Activated CD8-positive, alpha-beta T cell treated with anti-CD3 and anti-CD28 coated beads, Interleukin-2, amount 10 ng/mL, durations not matched to agents 7 days and 5 days (primary cell): Measurements from ENCODE around the gene USP13. TPM values are rescaled to one million over a fixed set of nuclear protein-coding genes. Genes with fewer than 3 reads are reported as not detected.
"Not testable (repeated sequence)": the region's sequence is repeated elsewhere in the genome, so short reads cannot be mapped to it uniquely, and the experiment has no call there.

Source experiments
- ATAC-seq: fragments of 150-1000 bp; cut with Tn5 transposase; one replicate; pipeline ENCODE4 v1.10.0; 2021; ENCODE audit warnings: moderate library complexity
- CTCF ChIA-PET: fragments of 350-600 bp; sonication (Branson Sonifier 250); formaldehyde crosslinking; loops from one replicate; lab custom pipeline; 2021; ENCODE audit warnings: antibody characterized with exemption; lab: Charles Lee
- POLR2A ChIA-PET: fragments of 350-600 bp; sonication (Branson Sonifier 250); formaldehyde crosslinking; loops from one replicate; lab custom pipeline; 2021; ENCODE audit warnings: antibody characterized with exemption; lab: Charles Lee
- DNase-seq: peaks from one replicate; pipeline ENCODE4 v3.0.0-alpha.2; 2020
- H3K27ac Mint-ChIP-seq: one replicate; pipeline ENCODE4 v1.8.0; 2021; ENCODE audit warnings: mild to moderate bottlenecking, mixed read lengths
- H3K27me3 Mint-ChIP-seq: one replicate; pipeline ENCODE4 v1.8.0; 2021; ENCODE audit warnings: low read depth, mixed read lengths
- H3K36me3 Mint-ChIP-seq: one replicate; pipeline ENCODE4 v1.8.0; 2021; ENCODE audit warnings: low read depth, mixed read lengths
- H3K4me1 Mint-ChIP-seq: one replicate; pipeline ENCODE4 v1.8.0; 2021; ENCODE audit warnings: low read depth, mixed read lengths
- H3K4me3 Mint-ChIP-seq: one replicate; pipeline ENCODE4 v1.8.0; 2021; ENCODE audit warnings: mild to moderate bottlenecking, mixed read lengths
- H3K9me3 Mint-ChIP-seq: one replicate; pipeline ENCODE4 v1.8.0; 2022; ENCODE audit warnings: mixed read lengths; ENCODE audit not compliant: insufficient read depth
- total RNA-seq, 2 experiments: library from RNA; stranded (reverse); gene quantifications; one replicate each; pipeline ENCODE4 v1.2.3, GENCODE V29; 2021

Gene USP13
- total RNA-seq, 2 experiments from 2014 or later, result 9.6 to 10.5 TPM

GRCh38 chr3:179681492-179682263, 28.8 kb downstream of the USP13 start:
- Mint-ChIP-seq H3K4me3 (no peak overlapping the region), H3K9me3 (no peaks in the 10 kb centered on the region), H3K36me3 (peaks cover 5% of the 10 kb centered on the region), H3K27me3 (no peaks in the 10 kb centered on the region), H3K27ac (no peak overlapping the region), H3K4me1 (no peaks in the 10 kb centered on the region)
- CTCF ChIA-PET, result no interaction called here
- ATAC-seq (no peak), DNase-seq (no peak)
- POLR2A ChIA-PET, result no interaction called here

- no peak for DNase-seq
- ChIA-PET POLR2A (no interaction called here), CTCF (no interaction called here)
- ATAC-seq, result no peak
- Mint-ChIP-seq H3K36me3 (peaks cover 5% of the 10 kb centered on the region), H3K4me3 (no peak overlapping the region), H3K27me3 (no peaks in the 10 kb centered on the region), H3K4me1 (no peaks in the 10 kb centered on the region), H3K9me3 (no peaks in the 10 kb centered on the region), H3K27ac (no peak overlapping the region)
These were observed 29.7 kb downstream of the USP13 start for GRCh38 chr3:179682426-179683080.

- ATAC-seq, H3K4me1 Mint-ChIP-seq, H3K36me3 Mint-ChIP-seq, DNase-seq, H3K27me3 Mint-ChIP-seq, POLR2A ChIA-PET, CTCF ChIA-PET, H3K27ac Mint-ChIP-seq, H3K9me3 Mint-ChIP-seq, H3K4me3 Mint-ChIP-seq: not testable (repeated sequence)
These were observed 30.4 kb downstream of the USP13 start for GRCh38 chr3:179683286-179683685.

GRCh38 chr3:179687967-179688535, 35.2 kb downstream of the USP13 start:
- no peaks in the 10 kb centered on the region for H3K27me3 Mint-ChIP-seq
- ChIA-PET POLR2A (no interaction called here), CTCF (no interaction called here)
- no peaks in the 10 kb centered on the region for H3K4me1 Mint-ChIP-seq
- ATAC-seq (no peak), DNase-seq (no peak)
- no peak overlapping the region for H3K4me3 Mint-ChIP-seq
- H3K36me3 Mint-ChIP-seq, result peaks cover 5% of the 10 kb centered on the region
- H3K9me3 Mint-ChIP-seq, result no peaks in the 10 kb centered on the region
- no peak overlapping the region for H3K27ac Mint-ChIP-seq

GRCh38 chr3:179688850-179689249, 36.0 kb downstream of the USP13 start:
- H3K27ac Mint-ChIP-seq, result no peak overlapping the region
- no peak for ATAC-seq
- no peaks in the 10 kb centered on the region for H3K4me1 Mint-ChIP-seq
- no peak overlapping the region for H3K4me3 Mint-ChIP-seq
- no peak for DNase-seq
- H3K36me3 Mint-ChIP-seq, result peaks cover 3% of the 10 kb centered on the region
- POLR2A ChIA-PET, result no interaction called here
- CTCF ChIA-PET, result no interaction called here
- H3K27me3 Mint-ChIP-seq, result no peaks in the 10 kb centered on the region
- no peaks in the 10 kb centered on the region for H3K9me3 Mint-ChIP-seq

- H3K27me3 Mint-ChIP-seq, result no peaks in the 10 kb centered on the region
- ChIA-PET POLR2A (interaction anchor here (0.7 kb wide), 1 partner anchor 90 kb away, joined by 4 read pairs; no protein-coding TSS in a partner anchor), CTCF (no interaction called here)
- peaks cover under 1% of the 10 kb centered on the region for H3K4me1 Mint-ChIP-seq
- no peaks in the 10 kb centered on the region for H3K9me3 Mint-ChIP-seq
- ATAC-seq (no peak), DNase-seq (no peak)
- peaks cover 3% of the 10 kb centered on the region for H3K36me3 Mint-ChIP-seq
- H3K4me3 Mint-ChIP-seq, result no peak overlapping the region
- no peak overlapping the region for H3K27ac Mint-ChIP-seq
These were observed 41.9 kb downstream of the USP13 start for GRCh38 chr3:179694731-179695130.

GRCh38 chr3:179695672-179696313, 43.0 kb downstream of the USP13 start:
- Mint-ChIP-seq H3K27ac (no peak overlapping the region), H3K4me3 (no peak overlapping the region)
- CTCF ChIA-PET, result no interaction called here

GRCh38 chr3:179697736-179698332, 45.0 kb downstream of the USP13 start:
- Mint-ChIP-seq H3K27me3 (no peaks in the 10 kb centered on the region), H3K4me3 (no peak overlapping the region), H3K4me1 (peaks cover 2% of the 10 kb centered on the region), H3K9me3 (no peaks in the 10 kb centered on the region), H3K36me3 (peaks cover 3% of the 10 kb centered on the region), H3K27ac (no peak overlapping the region)
- DNase-seq, result no peak
- POLR2A ChIA-PET, result no interaction called here
- CTCF ChIA-PET, result no interaction called here
- ATAC-seq, result no peak

More at GRCh38 chr3:179695672-179696313, 43.0 kb downstream of the USP13 start:
- POLR2A ChIA-PET, result interaction anchor here (0.7 kb wide), 1 partner anchor 89 kb away, joined by 4 read pairs; no protein-coding TSS in a partner anchor
- H3K36me3 Mint-ChIP-seq, result peaks cover 3% of the 10 kb centered on the region
- DNase-seq (no peak), ATAC-seq (no peak)
- H3K9me3 Mint-ChIP-seq, result no peaks in the 10 kb centered on the region
- peaks cover 2% of the 10 kb centered on the region for H3K4me1 Mint-ChIP-seq
- H3K27me3 Mint-ChIP-seq, result no peaks in the 10 kb centered on the region

GRCh38 chr3:179700716-179701115, 47.9 kb downstream of the USP13 start:
- Mint-ChIP-seq H3K27ac (no peak overlapping the region), H3K4me1 (peaks cover 2% of the 10 kb centered on the region), H3K9me3 (no peaks in the 10 kb centered on the region), H3K27me3 (no peaks in the 10 kb centered on the region), H3K4me3 (no peak overlapping the region), H3K36me3 (no peaks in the 10 kb centered on the region)
- no peak for ATAC-seq
- ChIA-PET CTCF (no interaction called here), POLR2A (no interaction called here)
- no peak for DNase-seq

- Mint-ChIP-seq H3K27ac (no peak overlapping the region), H3K4me1 (peaks cover 2% of the 10 kb centered on the region), H3K36me3 (no peaks in the 10 kb centered on the region), H3K27me3 (no peaks in the 10 kb centered on the region), H3K4me3 (no peak overlapping the region), H3K9me3 (no peaks in the 10 kb centered on the region)
- no peak for ATAC-seq
- POLR2A ChIA-PET, result interaction anchor here (0.7 kb wide), 1 partner anchor 15 kb away, joined by 3 read pairs; no protein-coding TSS in a partner anchor
- CTCF ChIA-PET, result no interaction called here
- DNase-seq, result no peak
These were observed 48.5 kb downstream of the USP13 start for GRCh38 chr3:179701176-179701827.

- no peak overlapping the region for H3K4me3 Mint-ChIP-seq
- ATAC-seq (no peak), DNase-seq (no peak)
- no peaks in the 10 kb centered on the region for H3K9me3 Mint-ChIP-seq
- CTCF ChIA-PET, result no interaction called here
- POLR2A ChIA-PET, result no interaction called here
- peaks cover 2% of the 10 kb centered on the region for H3K4me1 Mint-ChIP-seq
- H3K36me3 Mint-ChIP-seq, result no peaks in the 10 kb centered on the region
- no peaks in the 10 kb centered on the region for H3K27me3 Mint-ChIP-seq
- H3K27ac Mint-ChIP-seq, result no peak overlapping the region
These were observed 49.6 kb downstream of the USP13 start for GRCh38 chr3:179702271-179702947.
